Right lobe of liver (tissue), 6 donors: Measurements from ENCODE around the gene RAB36. TPM values are rescaled to one million over a fixed set of nuclear protein-coding genes. Genes with fewer than 3 reads are reported as not detected.

ENCODE experiments used
- ATAC-seq, 4 donors: fragments of 200-7000 bp; cut with Tn5 transposase; one replicate each; pipeline ENCODE4 v1.9.1; 2020; ENCODE audit warnings: mild to moderate bottlenecking in 4 of 4, moderate library complexity in 4 of 4
- DNase-seq, 3 donors: peaks; one replicate each; pipeline ENCODE4 v3.0.0-alpha.2; 2020
- H3K27ac ChIP-seq, 3 donors: fragments of 200-600 bp; one replicate each; pipeline ENCODE4 v1.8.0; 2022
- H3K27me3 ChIP-seq, 2 donors: fragments of 200-600 bp; one replicate each; pipeline ENCODE4 v1.8.0; 2022
- H3K36me3 ChIP-seq, 4 donors: fragments of 200-600 bp; sonication (generic) in 1 of 4; one replicate each; pipeline versions ENCODE4 v1.5.1 to v1.8.0; 2017 to 2022; ENCODE audit warnings: control low read depth in 1 of 4
- H3K4me1 ChIP-seq, 4 donors: fragments of 200-600 bp; sonication (generic) in 1 of 4; one replicate each; pipeline versions ENCODE4 v1.5.1 to v1.8.0; 2017 to 2022; ENCODE audit warnings: control low read depth in 1 of 4
- H3K4me3 ChIP-seq, 3 donors: fragments of 200-600 bp; one replicate each; pipeline ENCODE4 v1.8.0; 2022
- H3K9me3 ChIP-seq, 4 donors: fragments of 200-600 bp; sonication (generic) in 1 of 4; one replicate each; pipeline versions ENCODE4 v1.5.1 to v1.8.0; 2017 to 2022; ENCODE audit warnings: control low read depth in 1 of 4
- CTCF ChIP-seq, 4 donors: fragments of 200-600 bp in 3 of 4; fragments of 450-650 bp in 1 of 4; IDR thresholded peaks; one replicate each; pipeline versions ENCODE4 v1.5.1 to v1.8.0; 2016 to 2022; ENCODE audit warnings: antibody characterized with exemption in 4 of 4, mild to moderate bottlenecking in 2 of 4
- POLR2A ChIP-seq: fragments of 450-650 bp; IDR thresholded peaks from one replicate; pipeline ENCODE4 v1.6.1; 2017; ENCODE audit warnings: antibody characterized with exemption, mild to moderate bottlenecking
- WGBS: methylation state at CpG from one replicate; pipeline ENCODE4 v1.1.6; 2018; ENCODE audit warnings: low coverage, low lambda C conversion rate; ENCODE audit not compliant: insufficient coverage; ENCODE audit errors: missing lambda C conversion rate; 5-methylcytosine and 5-hydroxymethylcytosine counted together
- intact Hi-C, 2 donors: fragments of 100-400 bp; cut with DNase I; formaldehyde crosslinking; loops; one replicate each; pipeline versions ENCODE4 v1.11.2 to v1.14.1; 2022
- total RNA-seq, 6 experiments: library from RNA; depleted of rRNA in 2 of 6; stranded (reverse); fragments of >200 nt in 2 of 6; fragmentation: NEBNext Ultra II Directional in 3 of 6; extraction: Animal tissue kit (Norgen Biotek cat#: 25700) in 3 of 6; gene quantifications; one replicate each; pipeline versions ENCODE4 v1.1.0 to v1.2.4, GENCODE V29; 2016 to 2023
- donor health status: DM: no; HTN: yes; CAD: no.
- donor health status: DM: no; HTN: no; CAD: no.
- donor health status: DM: no; HTN: no; CAD: no.
- donor health status: DM: no; HTN: yes; CAD: no.
- donor health status: DM: no; HTN: yes; CAD: no.

The RAB36 gene
- total RNA-seq, 6 experiments from 2014 or later, result 0.07 to 0.65 (median 0.19) TPM

- TF ChIP-seq POLR2A, result no peak
- no peak for TF ChIP-seq CTCF (IDR thresholded peaks at IDR 0.05)
- 100% methylated on average over 3 of the region's 5 CpGs for WGBS
- H3K9me3 ChIP-seq, result no peaks in the 10 kb centered on the region
- no peak for ATAC-seq
- H3K27ac ChIP-seq, result no peak overlapping the region
- H3K27me3 ChIP-seq, result no peaks in the 10 kb centered on the region
- no peaks in the 10 kb centered on the region for H3K4me1 ChIP-seq
- DNase-seq, result no peak
- intact Hi-C loops, result no loop called here
- H3K4me3 ChIP-seq, result no peak overlapping the region
- no peaks in the 10 kb centered on the region for H3K36me3 ChIP-seq
Measured at GRCh38 chr22:23105304-23105703, 40.0 kb upstream of the RAB36 start.

GRCh38 chr22:23105919-23106318 lies 39.4 kb upstream of the RAB36 start:
- DNase-seq (no peak), ATAC-seq (no peak)
- H3K27ac ChIP-seq, result no peak overlapping the region
- H3K4me1 ChIP-seq, result no peaks in the 10 kb centered on the region
- H3K4me3 ChIP-seq, result no peak overlapping the region
- 100% methylated on average over 1 of the region's 5 CpGs for WGBS
- no peaks in the 10 kb centered on the region for H3K36me3 ChIP-seq
- no peaks in the 10 kb centered on the region for H3K9me3 ChIP-seq
- intact Hi-C loops, result no loop called here
- H3K27me3 ChIP-seq, result no peaks in the 10 kb centered on the region
- no peak for TF ChIP-seq POLR2A
- no peak for TF ChIP-seq CTCF (IDR thresholded peaks at IDR 0.05)

GRCh38 chr22:23106344-23106743 lies 38.9 kb upstream of the RAB36 start:
- no peaks in the 10 kb centered on the region for H3K36me3 ChIP-seq
- intact Hi-C loops, result no loop called here

GRCh38 chr22:23106906-23107367 lies 38.3 kb upstream of the RAB36 start:
- ATAC-seq (no peak), DNase-seq (no peak)
- TF ChIP-seq CTCF (IDR thresholded peaks at IDR 0.05), result no peak
- no peak for TF ChIP-seq POLR2A
- H3K27me3 ChIP-seq, result no peaks in the 10 kb centered on the region
- intact Hi-C loops, result no loop called here
- H3K27ac ChIP-seq, result no peak overlapping the region
- no peaks in the 10 kb centered on the region for H3K9me3 ChIP-seq
- WGBS, result 95% methylated on average over 3 of the region's 8 CpGs
- H3K4me1 ChIP-seq, result no peaks in the 10 kb centered on the region
- no peaks in the 10 kb centered on the region for H3K36me3 ChIP-seq
- H3K4me3 ChIP-seq, result no peak overlapping the region

More at GRCh38 chr22:23106344-23106743, 38.9 kb upstream of the RAB36 start:
- TF ChIP-seq CTCF (IDR thresholded peaks at IDR 0.05) (no peak), POLR2A (no peak)
- Histone ChIP-seq H3K27ac (no peak overlapping the region), H3K4me3 (no peak overlapping the region), H3K4me1 (no peaks in the 10 kb centered on the region), H3K9me3 (no peaks in the 10 kb centered on the region), H3K27me3 (no peaks in the 10 kb centered on the region)
- ATAC-seq (peak in 3 of 4 donors; percentile 3 to 33 (median 32)), DNase-seq (no peak)
- 85% methylated on average over 3 of the region's 4 CpGs for WGBS
